Measurements from ENCODE around the gene ARHGAP6. TPM values are rescaled to one million over a fixed set of nuclear protein-coding genes. Genes with fewer than 3 reads are reported as not detected.

Gene ARHGAP6
- total and polyA plus RNA-seq, 2 of the 13 experiments (the other 11 are each of a cell fraction or from before 2014, with no cell fraction given) = 0.11 TPM; not detected in 1

- POLR2A ChIA-PET = no interaction called here
- in situ Hi-C loops (cut with HindIII; ENCODE audit: extremely low pct_ligation_motif_present, low pct_unique_long_range_greater_than_20kb) = no loop called here
- no peak for ATAC-seq
Observed at GRCh38 chrX:11672213-11672612, 6.5 kb upstream of the ARHGAP6 start.

More at GRCh38 chrX:11672213-11672612, 6.5 kb upstream of the ARHGAP6 start:
- no peak for DNase-seq (ENCODE audit: low spot score)
- no peak for FAIRE-seq
- Histone ChIP-seq H3K9ac (ENCODE audit: insufficient read depth, low read depth, low read length) (no peak overlapping the region), H3K27ac (ENCODE audit: extremely low read length, insufficient read depth, low read length) (no peak overlapping the region), H3K36me3 (replicated peaks in 1 of 2; ENCODE audit: control insufficient read depth in 1 of 2, insufficient read depth in 2 of 2, low read length in 2 of 2) (no peaks in the 10 kb centered on the region), H3K79me2 (ENCODE audit: insufficient read depth, low read length) (no peaks in the 10 kb centered on the region), H4K20me1 (ENCODE audit: insufficient read depth, low read length) (no peaks in the 10 kb centered on the region), H2AFZ (ENCODE audit: low read length) (no peak overlapping the region), H3K4me2 (ENCODE audit: low read depth, low read length) (no peak overlapping the region), H3K4me1 (ENCODE audit: insufficient read depth, low read length) (no peaks in the 10 kb centered on the region), H3K27me3 (ENCODE audit: control insufficient read depth in 1 of 2, insufficient read depth in 2 of 2, low read length in 2 of 2) (no peaks in the 10 kb centered on the region; a peak in 1 of 5 replicates), H3K4me3 (replicated peaks in 1 of 3; ENCODE audit: insufficient read depth in 1 of 3, low read depth in 2 of 3, low read length in 3 of 3) (no peak overlapping the region), H3K9me3 (ENCODE audit: low read length) (no peaks in the 10 kb centered on the region)
- no TSS peak for BruUV-seq (replicated peaks)
- intact Hi-C loops (cut with micrococcal nuclease; ENCODE audit: unreplicated experiment) = no loop called here
- no peak for TF ChIP-seq HHEX (CRISPR knock-in tag; IDR thresholded peaks at IDR 0.05)
- TF ChIP-seq KLF15 (CRISPR knock-in tag; IDR thresholded peaks at IDR 0.05; ENCODE audit: borderline replicate concordance) = no peak
- no peak for TF ChIP-seq ZNF615 (CRISPR knock-in tag; IDR thresholded peaks at IDR 0.05; ENCODE audit: borderline replicate concordance)
- no peak for TF ChIP-seq SRSF1 (optimal IDR thresholded peaks at IDR 0.05; ENCODE audit: low read depth, low read length)
- no peak for TF ChIP-seq REL (CRISPR knock-in tag; conservative IDR thresholded peaks at IDR 0.05)
- no peak for TF ChIP-seq PLSCR1 (CRISPR knock-in tag; IDR thresholded peaks at IDR 0.05; ENCODE audit: borderline replicate concordance)
- TF ChIP-seq MAFG (CRISPR knock-in tag; IDR thresholded peaks at IDR 0.05) = no peak
- no peak for TF ChIP-seq JARID2 (CRISPR knock-in tag; IDR thresholded peaks at IDR 0.05; ENCODE audit: insufficient replicate concordance)
- no peak for TF ChIP-seq ZNF232 (CRISPR knock-in tag; IDR thresholded peaks at IDR 0.05; ENCODE audit: borderline replicate concordance)
- no peak for TF ChIP-seq TFDP1 (CRISPR knock-in tag; IDR thresholded peaks at IDR 0.05; ENCODE audit: borderline replicate concordance)
- no peak for TF ChIP-seq ZNF10 (CRISPR knock-in tag; IDR thresholded peaks at IDR 0.05; ENCODE audit: borderline replicate concordance, low read depth)
- no peak for TF ChIP-seq ZNF709 (CRISPR knock-in tag; IDR thresholded peaks at IDR 0.05)
- TF ChIP-seq ELF4 (CRISPR knock-in tag; IDR thresholded peaks at IDR 0.05; ENCODE audit: borderline replicate concordance) = no peak
- TF ChIP-seq ZNF562 (CRISPR knock-in tag; IDR thresholded peaks at IDR 0.05; ENCODE audit: borderline replicate concordance) = no peak
- TF ChIP-seq CEBPB (IDR thresholded peaks at IDR 0.05; ENCODE audit: borderline replicate concordance, low read depth, low read length) = no peak
- TF ChIP-seq SMAD3 (CRISPR knock-in tag; IDR thresholded peaks at IDR 0.05) = no peak
- TF ChIP-seq ZMYM3 (CRISPR knock-in tag; IDR thresholded peaks at IDR 0.05) = no peak
- 0% methylated on average over 4 of the region's 4 CpGs for WGBS (ENCODE audit: low lambda C conversion rate)
- CTCF ChIA-PET (ENCODE audit: low intra/inter-chr PET ratio, low total read pairs) = no interaction called here

Measured in HepG2 (cell line).